H1 (cell line): ENCODE measurements around the gene NSUN7. TPM values are rescaled to one million over a fixed set of nuclear protein-coding genes. Genes with fewer than 3 reads are reported as not detected.

Experiments used
- BACH1 ChIP-seq: IDR thresholded peaks from 2 replicates; pipeline ENCODE4 v1.6.1; 2012; ENCODE audit warnings: low read length, improper control_type of control experiment
- NRF1 ChIP-seq: IDR thresholded peaks from 2 replicates; pipeline ENCODE4 v1.6.1; 2011; ENCODE audit warnings: mild to moderate bottlenecking, low read depth, low read length, improper control_type of control experiment
- SRF ChIP-seq: IDR thresholded peaks from 2 replicates; pipeline ENCODE4 v1.6.1; 2011; ENCODE audit warnings: mild to moderate bottlenecking, low read depth, low read length, moderate library complexity
- polyA plus RNA-seq, 7 experiments: library from polyadenylated mRNA; depleted of rRNA in 3 of 7; stranded (reverse) in 5 of 7; unstranded in 2 of 7; fragments of >200 nt in 5 of 7; fragments of 200-250 nt in 2 of 7; gene quantifications; 1 replicate in 5 of 7; 2 replicates in 1 of 7; 4 replicates in 1 of 7; pipeline versions ENCODE4 v1.2.1 to v1.2.3, GENCODE V29; 2011 to 2013; ENCODE audit warnings: missing spikeins in 2 of 7, mixed read lengths in 2 of 7
- total RNA-seq: library from RNA; stranded (reverse); fragmentation: NEBNext Ultra II Directional; extraction: Animal tissue kit (Norgen Biotek cat#: 25700); gene quantifications from 2 replicates; pipeline ENCODE4 v1.2.1, GENCODE V29; 2021

NSUN7 gene
- total and polyA plus RNA-seq, 2 of the 8 experiments (the other 6 are each of a cell fraction or from before 2014, with no cell fraction given): 8.8 to 24.4 TPM

DNA sequence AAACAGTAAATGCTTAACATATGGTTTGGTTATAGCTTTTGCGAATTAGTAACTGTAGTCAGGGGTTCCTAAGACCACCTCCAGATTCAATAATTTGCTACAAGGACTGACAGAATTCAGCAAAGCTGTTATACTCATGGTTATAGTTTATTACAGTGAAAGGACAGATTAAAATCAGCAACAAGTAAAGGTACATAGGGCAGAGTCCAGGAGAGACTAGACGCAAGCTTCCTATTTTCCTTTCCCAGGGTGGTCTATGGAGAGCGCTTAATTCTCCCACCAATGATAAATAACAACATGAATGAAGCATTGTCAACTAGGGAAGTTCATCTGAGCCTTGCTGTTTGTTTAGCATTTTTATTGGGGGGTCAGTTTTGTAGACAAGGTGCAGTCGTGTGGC, 5.9 kb downstream of the NSUN7 start (continued):
- TF ChIP-seq BACH1 (no peak), NRF1 (no peak), SRF (no peak)
- TF ChIP-seq, all 59 proteins: peak for 0
